ENCODE data around the gene LPGAT1. TPM values are rescaled to one million over a fixed set of nuclear protein-coding genes. Genes with fewer than 3 reads are reported as not detected.
"Not testable (repeated sequence)": the region's sequence is repeated elsewhere in the genome, so short reads cannot be mapped to it uniquely, and the experiment has no call there.

Gene LPGAT1
- 10 to 100 TPM; 23.2 to 29.6 (median 27.4) TPM for polyA plus RNA-seq (ENCODE audit: insufficient read length in 4 of 4)

- DNase-seq (ENCODE audit: low read depth in 4 of 4, low spot score in 3 of 4): peak; percentile 43 to 65 (median 58)
Measured at GRCh38 chr1:211830328-211831142, at the start of gene LPGAT1. TSS of gene LPGAT1 (minus strand) at chr1:211830763. CDS start at chr1:211829296, 1,467 bp downstream.

GRCh38 chr1:211879475-211879874 is 48.9 kb upstream of the LPGAT1 start:
- no peak for DNase-seq (ENCODE audit: low read depth in 4 of 4, low spot score in 3 of 4)

- DNase-seq (ENCODE audit: low read depth in 4 of 4, low spot score in 3 of 4): no peak
Measured at GRCh38 chr1:211876851-211877590, 46.5 kb upstream of the LPGAT1 start.

- DNase-seq (ENCODE audit: low read depth in 4 of 4, low spot score in 3 of 4): no peak
Measured at GRCh38 chr1:211875541-211875940, 45.0 kb upstream of the LPGAT1 start.

- DNase-seq (ENCODE audit: low read depth in 4 of 4, low spot score in 3 of 4): no peak
Measured at GRCh38 chr1:211874521-211875347, 44.2 kb upstream of the LPGAT1 start.

GRCh38 chr1:211873731-211874130 is 43.2 kb upstream of the LPGAT1 start:
- DNase-seq (ENCODE audit: low read depth in 4 of 4, low spot score in 3 of 4): not testable (repeated sequence)

GRCh38 chr1:211870156-211870555 is 39.6 kb upstream of the LPGAT1 start:
- no peak for DNase-seq (ENCODE audit: low read depth in 4 of 4, low spot score in 3 of 4)

GRCh38 chr1:211865180-211865579 is 34.6 kb upstream of the LPGAT1 start:
- DNase-seq (ENCODE audit: low read depth in 4 of 4, low spot score in 3 of 4): no peak

- no peak for DNase-seq (ENCODE audit: low read depth in 4 of 4, low spot score in 3 of 4)
Measured at GRCh38 chr1:211859405-211859804, 28.8 kb upstream of the LPGAT1 start.

GRCh38 chr1:211851174-211851573 is 20.6 kb upstream of the LPGAT1 start:
- DNase-seq (ENCODE audit: low read depth in 4 of 4, low spot score in 3 of 4): no peak

- DNase-seq (ENCODE audit: low read depth in 4 of 4, low spot score in 3 of 4): no peak
Measured at GRCh38 chr1:211843507-211844298, 13.1 kb upstream of the LPGAT1 start.

- DNase-seq (ENCODE audit: low read depth in 4 of 4, low spot score in 3 of 4): no peak
Measured at GRCh38 chr1:211843018-211843417, 12.5 kb upstream of the LPGAT1 start.

- no peak for DNase-seq (ENCODE audit: low read depth in 4 of 4, low spot score in 3 of 4)
Measured at GRCh38 chr1:211842518-211842917, 12.0 kb upstream of the LPGAT1 start.

GRCh38 chr1:211839106-211839505 is 8.5 kb upstream of the LPGAT1 start:
- no peak for DNase-seq (ENCODE audit: low read depth in 4 of 4, low spot score in 3 of 4)

GRCh38 chr1:211833174-211833820 is 2.7 kb upstream of the LPGAT1 start:
- no peak for DNase-seq (ENCODE audit: low read depth in 4 of 4, low spot score in 3 of 4)

- DNase-seq (ENCODE audit: low read depth in 4 of 4, low spot score in 3 of 4): no peak
Measured at GRCh38 chr1:211832661-211833060, 2.1 kb upstream of the LPGAT1 start.

- DNase-seq (ENCODE audit: low read depth in 4 of 4, low spot score in 3 of 4): no peak
Measured at GRCh38 chr1:211831558-211832323, 1.2 kb upstream of the LPGAT1 start.

GRCh38 chr1:211830055-211830327 is 572 bp downstream of the LPGAT1 start:
- peak in 1 of 4 donors; percentile 12 for DNase-seq (ENCODE audit: low read depth in 4 of 4, low spot score in 3 of 4)

All from right renal pelvis (tissue), 4 donors.